HG03521 (cell line): ENCODE data around the gene UBE2L3.
"Not testable (repeated sequence)": the region's sequence is repeated elsewhere in the genome, so short reads cannot be mapped to it uniquely, and the experiment has no call there.

Source experiments
- ATAC-seq: cut with Tn5 transposase; IDR thresholded peaks from one replicate; pipeline ENCODE4 v1.9.1; 2021; ENCODE audit warnings: mild to moderate bottlenecking, moderate library complexity; ENCODE audit not compliant: unreplicated experiment

UBE2L3 gene

DNA sequence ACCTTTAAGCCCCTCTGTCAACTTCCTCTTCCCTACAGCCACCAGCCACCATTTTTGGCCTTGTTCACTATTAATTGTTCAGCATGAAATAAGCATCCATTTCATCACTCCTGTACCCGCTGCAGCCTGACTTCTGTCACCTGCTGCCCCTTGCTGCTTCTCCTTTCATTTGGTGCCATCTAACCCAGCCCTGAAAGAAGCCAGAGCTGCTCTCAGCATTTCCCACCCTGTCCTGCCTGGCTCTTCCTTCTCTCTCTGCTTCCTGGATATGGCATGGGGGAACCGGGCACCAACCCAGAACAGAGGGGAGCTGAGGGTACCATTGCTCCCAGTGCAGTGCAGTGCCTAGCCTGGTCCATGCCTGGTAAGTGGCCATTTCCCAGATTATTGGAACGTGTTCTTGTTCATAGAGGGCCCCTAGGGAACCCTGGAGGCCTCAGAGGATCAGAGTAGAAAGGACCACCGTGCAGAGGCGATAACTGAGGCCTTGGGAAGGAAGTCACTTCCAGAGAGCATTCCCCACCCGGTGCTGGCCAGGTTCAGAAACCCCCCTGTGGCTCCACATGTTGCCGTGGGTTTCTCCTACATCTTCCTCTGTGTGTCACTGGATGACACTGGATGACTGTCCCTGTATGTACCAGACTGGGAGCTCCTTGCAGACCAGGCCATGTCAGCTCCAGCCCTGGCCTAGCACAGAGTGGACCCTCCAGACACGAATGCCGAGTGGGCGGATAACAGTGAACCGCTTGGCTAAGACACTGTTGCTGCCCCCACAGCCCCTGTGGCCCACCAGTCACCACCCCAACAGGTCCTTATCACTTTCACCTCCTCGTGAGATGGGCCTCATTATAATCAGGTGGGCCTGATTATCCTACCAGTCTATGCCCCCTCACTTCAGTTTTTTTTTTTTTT is 57.6 kb downstream of the UBE2L3 start:
- ATAC-seq: no peak

DNA sequence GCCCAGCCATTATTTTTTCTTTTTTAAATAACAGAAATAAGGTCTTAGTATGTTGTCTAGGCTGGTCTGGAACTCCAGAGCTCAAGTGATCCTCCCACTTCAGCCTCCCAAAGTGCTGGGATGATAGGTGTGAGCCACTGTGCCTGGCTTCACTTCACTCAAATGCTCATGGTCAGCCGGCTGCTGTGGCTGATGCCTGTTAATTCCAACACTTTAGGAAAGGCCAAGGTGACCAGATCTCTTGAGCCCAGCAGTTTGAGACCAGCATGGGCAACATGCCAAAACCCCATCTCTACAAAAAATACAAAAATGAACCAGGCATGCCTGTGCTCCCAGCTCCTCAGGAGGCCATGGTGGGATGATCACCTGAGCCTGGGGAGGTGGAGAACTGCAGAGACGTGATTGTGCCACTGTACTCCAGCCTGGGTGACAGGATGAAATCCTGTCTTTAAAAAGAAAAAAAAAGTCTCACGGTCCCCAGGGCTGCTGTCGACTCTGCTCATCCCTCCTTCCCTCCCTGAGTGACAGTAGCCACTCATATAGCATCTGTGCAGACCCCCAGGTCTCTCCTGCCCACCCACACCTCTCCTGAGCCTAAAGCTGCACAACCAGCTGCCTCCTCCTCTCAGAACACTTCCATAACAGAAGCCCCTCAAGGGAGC is 58.7 kb downstream of the UBE2L3 start:
- no peak for ATAC-seq

DNA sequence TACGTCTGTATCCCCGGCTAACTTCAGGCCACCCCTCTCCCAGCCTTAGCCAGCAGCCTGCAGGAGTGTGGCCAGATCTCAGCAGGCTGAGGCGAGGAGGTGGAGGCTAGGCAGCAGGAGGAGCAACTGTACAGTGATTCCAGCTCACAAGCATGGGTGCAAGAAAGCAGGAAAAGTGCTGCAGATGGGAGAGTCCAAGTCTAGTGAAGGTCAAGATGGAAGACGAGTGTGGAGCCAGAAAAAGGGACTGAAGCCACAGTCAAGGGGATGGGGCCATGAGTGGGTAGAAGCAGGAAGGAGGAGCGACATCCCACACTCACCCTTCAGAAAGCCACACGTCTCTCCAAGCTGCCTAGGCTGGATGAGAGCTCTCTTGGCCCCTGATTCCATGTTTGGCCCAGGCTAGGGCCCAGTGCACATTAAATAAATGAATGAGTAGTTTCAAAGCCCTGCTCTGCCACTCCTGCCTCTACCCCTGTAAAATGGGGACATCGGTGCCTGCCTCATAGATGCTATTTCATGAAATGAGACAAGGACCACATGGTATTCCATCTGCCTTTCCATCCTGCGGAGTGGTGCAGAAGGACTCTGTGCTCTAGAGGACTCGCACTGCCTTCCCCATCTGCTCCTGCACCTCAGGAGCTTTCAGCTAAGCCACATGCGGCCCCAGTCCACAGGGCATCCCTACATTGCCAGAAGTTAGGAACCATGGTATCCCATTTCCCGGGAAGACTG is 59.4 kb downstream of the UBE2L3 start:
- ATAC-seq: no peak

DNA sequence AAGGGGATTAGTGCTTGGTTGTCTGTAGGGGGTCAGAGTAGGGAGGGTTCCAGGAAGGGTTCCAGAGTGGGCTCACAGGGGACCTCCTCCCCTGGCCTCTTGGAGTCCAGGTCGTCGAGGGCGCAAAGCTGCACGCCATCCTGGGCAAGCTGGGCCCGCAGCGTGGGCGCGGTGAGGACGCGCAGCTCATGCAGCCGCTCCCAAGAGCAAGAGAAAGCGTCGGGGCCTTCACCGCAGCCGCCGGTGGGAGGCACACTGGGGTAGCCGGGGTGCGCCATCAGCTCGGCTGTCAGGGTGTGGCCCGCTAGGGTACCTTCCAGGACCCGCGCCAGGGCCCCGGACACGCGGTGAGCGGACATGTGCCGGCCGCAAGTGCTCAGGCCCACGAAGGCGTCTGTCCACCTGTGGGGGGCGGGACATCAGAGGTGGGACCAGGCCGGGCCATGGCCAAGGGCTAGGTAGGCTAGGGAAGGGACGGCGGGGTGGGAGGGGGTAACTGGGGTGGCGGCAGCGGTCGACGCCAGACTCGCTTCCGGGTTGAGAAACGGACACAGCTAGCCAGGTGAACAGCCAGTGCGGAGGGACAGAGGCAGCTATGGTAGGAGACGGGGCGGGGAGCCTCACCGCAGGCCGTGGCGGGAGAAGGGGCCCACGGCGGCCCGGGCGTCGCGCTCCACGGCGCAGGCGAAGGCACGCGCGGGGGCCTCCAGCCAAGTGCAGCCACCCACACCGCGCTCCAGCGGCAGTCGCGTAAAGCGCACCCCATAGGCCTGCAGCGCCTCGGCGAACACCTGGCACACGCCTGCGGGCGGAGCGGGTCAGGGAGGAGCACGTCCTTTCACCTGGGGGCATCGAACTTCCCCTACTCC is 61.1 kb downstream of the UBE2L3 start:
- ATAC-seq: peak; percentile 11

DNA sequence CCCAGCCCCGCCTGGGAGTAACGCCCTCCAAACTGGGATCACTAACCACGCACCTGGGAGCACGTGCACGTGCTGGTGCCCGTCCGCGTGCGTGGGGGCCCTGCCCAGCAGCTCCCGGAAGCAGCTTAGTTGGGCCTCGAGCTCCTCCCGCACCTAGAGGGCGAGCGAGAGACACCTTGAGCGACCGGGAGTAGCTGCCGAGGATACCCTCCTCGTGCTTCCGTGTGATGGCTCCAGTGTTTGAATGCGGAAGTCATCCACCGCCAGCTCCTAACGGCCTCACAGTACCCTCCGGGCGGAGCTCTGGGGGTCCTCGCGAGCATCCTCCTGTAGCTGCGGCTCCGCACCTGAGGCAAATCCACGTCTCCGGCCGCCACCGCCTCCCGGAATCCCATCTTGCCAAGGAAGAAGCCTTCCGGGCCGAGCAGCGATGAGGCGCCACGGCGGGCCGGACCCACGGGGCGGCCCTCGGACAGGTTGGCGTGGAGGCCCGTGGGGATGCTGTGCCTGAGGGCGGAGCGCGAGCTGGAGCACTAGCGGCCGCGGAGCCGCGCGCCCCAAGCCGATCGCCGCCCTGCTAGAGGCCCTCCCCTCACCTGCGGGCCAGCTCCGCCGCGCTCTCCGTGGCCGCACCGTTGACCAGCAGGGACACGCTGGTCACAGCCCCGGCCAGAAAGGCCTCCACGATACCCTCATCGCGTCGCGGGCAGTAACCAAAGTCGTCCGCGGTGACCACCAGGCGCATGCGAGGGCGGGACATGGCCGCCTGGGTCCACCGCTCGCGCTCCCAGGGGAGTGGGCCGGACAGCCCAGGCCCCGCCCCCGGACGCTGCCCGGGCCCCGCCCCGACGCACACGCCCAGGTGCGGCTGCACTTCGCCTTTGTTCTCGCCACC is 62.0 kb downstream of the UBE2L3 start, which contains the start of gene YDJC:
Gene YDJC (minus strand): TSS at position 768 of the 895 bp plus-strand sequence. CDS start 8 bp downstream, at position 760.
- peak; percentile 73 for ATAC-seq

DNA sequence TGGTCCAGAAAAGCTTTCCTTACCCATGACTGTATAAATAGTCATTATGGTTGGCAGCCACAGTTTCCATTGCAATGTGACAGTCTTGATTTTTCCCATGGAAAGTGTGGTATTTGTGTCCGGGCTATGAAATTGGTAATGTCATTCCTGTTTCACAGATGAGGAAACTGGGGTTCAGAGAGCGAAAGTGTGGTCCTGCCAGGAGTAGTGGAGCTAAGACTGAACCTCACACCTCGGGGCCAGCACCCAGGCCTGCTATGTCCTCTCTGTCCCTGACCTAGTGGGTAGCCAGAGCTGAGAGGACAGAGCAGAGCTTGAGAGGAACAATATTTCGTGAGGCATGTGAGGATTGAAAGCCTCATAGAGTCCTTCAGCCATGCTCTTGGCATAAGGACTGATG is 63.5 kb downstream of the UBE2L3 start:
- no peak for ATAC-seq

DNA sequence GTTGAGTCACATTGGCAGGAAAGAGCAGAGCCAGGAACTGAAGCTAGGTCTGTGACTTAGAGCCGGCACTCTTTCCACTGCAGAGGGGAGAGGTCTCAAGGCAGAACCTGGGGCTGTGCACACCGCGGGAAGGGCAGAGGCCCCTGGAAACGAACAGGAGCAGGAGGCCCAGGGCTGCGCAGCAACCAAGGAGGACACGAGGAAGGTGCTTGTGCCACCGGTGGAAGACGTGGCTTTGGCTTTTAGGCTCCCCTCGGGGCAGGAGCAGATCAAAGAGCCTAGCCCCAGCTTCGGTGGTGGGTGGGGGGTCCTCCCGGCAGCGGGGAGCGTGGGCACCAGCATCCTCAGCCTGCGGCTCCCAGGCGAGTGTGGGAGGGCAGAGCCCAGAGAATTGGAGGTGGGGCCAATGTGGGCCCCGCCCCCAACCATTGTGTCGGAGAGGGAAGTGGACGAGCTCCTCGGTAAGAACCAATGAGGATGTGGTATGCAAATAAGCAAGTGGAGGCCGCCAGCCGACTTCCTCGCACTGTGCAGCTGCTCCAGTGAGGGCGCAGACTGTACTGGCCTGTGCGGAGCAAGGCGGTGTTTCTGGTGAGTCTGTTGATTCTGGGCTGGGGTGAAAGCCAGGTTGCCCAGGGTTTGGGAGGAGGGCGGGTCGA is 64.9 kb downstream of the UBE2L3 start, which contains the start of gene CCDC116:
Gene CCDC116 (plus strand): TSS at position 524 of the 659 bp plus-strand sequence. CDS start 422 bp downstream, outside the sequence.
- ATAC-seq: no peak

DNA sequence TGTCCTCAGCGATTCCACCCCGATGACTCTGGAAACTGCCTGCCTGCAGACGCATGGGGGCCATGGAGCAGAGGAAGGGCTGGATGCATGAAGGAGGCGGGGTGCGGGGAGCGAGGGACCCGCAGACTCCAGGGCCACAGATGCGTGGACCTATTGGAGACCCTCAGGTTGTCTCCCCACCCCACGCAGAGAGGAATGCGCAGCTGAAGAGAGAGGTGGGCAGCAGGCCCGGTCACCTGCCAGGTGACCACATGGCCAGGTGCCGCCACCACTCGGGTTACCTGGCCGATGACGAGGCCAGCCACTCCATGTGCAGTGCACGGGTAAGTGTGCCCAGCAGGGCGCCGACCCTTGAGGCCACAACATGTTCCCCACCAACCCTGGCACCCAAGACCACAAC is 65.4 kb downstream of the UBE2L3 start:
- no peak for ATAC-seq

DNA sequence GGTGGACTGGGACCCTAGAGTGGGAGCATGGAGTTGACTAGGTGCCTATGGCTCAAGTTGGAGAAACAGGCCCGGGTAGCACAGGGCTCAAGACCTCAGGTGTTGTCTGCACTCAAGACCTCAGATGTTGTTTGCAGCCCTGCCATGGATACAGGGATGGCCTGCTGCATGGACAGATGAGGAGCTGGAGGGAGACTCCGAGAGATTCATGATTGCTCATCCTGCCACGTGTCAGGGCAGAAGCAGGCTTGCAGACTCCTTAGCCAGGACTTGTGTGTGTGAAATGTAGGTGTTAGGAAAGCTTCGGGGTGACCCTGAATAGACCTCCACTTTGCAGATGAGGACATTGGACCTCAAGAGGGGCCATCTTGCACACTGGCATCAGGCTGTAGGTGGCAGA is 66.0 kb downstream of the UBE2L3 start:
- no peak for ATAC-seq

DNA sequence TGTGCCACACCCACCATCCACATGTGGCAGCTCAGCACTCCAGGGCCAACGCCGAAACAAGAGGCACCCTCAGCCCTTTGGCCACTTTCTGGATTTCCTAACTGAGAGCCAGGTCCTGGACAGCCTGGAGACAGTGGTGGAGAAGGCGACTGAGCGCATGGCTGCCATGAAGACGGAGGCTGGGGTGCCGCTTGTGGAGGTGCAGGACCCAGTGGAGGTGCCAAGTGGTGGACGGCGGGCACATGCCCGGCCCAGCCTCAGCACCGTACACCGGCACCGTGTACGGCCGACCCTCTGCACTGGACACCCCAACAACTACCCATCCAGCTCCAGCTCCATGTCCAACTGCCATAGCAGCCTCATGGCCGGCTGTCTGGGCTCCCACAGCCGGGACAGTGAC is 66.6 kb downstream of the UBE2L3 start:
- no peak for ATAC-seq

DNA sequence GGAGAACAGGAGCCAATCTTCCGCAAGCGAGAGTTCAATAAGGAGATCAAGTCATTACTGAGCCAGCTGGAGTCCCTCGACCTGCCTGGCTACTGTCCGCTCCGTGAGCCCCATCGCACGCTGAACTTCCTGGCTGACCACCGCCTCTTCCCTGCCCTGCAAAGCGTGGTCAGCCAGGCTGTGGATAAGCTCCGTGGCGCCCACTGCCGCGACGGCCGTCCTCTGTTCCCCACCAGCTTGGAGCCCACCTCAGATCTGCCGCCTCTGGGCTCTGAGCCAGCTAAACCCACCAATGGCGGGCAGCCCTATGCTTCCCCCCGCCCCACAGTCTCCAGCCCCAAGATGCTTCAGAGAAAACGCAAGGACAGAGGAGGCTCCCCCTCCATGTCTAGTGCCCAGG is 67.3 kb downstream of the UBE2L3 start:
- ATAC-seq: no peak

DNA sequence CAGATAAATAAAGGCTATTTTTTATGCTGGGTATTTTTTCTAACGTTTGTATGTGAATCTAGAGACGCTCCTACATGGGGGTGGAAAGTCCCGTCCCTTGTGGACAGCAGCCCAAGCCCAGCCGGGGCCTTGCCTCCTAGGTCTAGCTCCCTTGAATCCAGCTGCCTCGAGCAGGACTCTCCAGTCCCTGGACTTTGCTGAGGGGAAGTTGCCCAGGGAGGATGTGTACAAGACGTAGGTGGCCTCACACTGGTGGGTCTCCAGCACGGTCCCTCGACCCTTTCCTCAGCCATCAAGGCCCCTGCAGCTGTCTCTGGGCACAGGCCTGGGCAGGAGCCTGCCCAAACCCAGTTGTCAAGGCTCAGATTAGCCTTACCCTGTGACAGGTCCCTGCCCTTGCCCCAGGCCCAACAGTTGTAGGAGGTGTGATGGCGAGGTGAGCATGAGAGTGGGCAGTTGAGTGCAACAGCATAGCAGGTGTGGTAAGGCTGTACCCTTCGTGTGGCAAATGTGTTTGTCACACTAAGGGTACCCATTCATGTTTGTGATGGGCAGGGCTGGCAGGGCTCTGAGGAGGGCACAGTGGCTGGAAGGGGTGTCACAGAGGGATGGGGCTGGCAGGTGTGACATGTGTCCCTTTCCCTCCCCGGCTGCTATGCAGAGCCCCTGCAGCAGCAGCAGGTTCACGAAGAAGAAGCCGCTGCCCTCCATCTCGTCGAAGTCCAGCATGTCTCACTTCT is 68.4 kb downstream of the UBE2L3 start:
- no peak for ATAC-seq

DNA sequence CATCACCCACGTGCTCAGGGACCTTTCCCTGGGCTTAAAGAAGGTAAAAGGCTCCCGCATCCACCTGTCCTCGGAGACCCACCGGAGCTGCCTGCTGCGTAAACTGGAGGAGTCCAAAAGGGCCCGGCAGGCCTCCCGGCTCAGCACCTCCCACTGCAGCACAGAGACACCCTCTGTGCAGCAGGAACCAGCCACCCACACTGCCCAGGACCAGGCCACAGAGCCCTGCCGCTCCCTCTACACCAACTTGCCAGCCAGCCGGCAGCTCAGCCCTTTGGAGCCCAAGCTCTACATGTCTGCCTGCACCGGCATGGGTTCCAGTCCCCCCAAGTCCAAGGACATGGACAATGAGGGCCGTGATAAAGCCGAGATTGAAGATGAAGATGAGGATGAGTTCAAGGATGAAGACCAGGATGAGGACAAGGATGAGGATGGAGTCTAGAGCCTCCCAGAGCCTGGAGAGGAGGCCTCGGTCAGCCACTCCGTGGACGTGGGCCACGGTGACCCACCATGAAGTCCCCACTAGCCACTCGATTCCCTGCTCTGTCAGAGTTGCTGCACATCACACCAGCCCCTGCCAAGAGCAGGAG is 69.2 kb downstream of the UBE2L3 start:
- ATAC-seq: no peak

DNA sequence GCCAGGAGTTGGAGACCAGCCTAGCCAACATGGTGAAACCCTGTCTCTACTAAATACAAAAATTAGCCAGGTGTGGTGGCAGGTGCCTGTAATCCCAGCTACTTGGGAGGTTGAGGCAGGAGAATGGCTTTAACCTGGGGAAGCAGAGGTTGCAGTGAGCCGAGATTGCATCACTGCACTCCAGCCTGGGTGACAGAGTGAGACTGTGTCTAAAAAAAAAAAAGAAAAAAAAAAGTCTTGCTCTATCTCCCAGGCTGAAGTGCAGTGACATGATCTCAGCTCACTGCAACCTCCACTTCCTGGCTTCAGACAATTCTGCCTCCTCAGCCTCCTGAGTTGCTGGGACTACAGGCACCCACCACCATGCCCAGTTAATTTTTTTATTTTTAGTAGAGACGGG is 69.9 kb downstream of the UBE2L3 start:
- not testable (repeated sequence) for ATAC-seq

DNA sequence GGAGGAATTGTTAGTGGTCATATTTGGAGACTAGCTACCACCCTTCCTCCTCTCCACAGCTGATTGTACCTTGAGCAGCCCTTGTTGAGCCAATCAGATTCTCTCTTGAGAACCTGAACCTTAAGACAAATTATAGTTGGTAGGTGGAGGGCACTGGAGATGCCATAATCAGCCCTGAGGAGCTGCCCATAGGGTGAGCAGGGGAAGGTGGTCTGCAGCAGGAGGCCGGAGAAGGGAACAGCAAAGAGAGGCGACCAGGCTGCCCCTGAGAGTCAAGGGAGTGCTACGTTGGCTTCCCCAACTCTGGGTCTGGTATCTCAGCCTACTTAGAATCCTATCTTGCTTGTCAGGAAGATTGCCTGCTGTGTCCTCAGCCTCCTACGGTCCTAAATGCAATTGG is 71.8 kb downstream of the UBE2L3 start:
- no peak for ATAC-seq

DNA sequence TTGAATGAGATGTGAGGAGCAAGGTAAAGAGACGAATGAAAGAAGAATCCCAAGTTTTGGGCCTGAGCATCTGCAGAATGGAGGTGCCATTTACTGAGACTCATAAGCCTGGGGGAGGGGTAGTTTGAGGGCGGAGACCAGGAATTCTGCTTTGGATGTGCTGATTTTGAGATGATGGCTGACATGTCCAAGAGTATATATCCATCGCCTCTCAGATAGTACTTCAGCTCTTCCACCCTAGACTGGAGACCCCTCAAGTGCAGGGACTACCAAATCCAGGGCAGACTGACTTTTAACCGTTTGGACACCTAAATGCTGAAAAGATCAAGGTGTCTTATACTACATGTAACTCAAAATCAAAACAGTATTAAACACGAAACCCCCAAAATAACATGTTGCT is 73.3 kb downstream of the UBE2L3 start:
- ATAC-seq: no peak

DNA sequence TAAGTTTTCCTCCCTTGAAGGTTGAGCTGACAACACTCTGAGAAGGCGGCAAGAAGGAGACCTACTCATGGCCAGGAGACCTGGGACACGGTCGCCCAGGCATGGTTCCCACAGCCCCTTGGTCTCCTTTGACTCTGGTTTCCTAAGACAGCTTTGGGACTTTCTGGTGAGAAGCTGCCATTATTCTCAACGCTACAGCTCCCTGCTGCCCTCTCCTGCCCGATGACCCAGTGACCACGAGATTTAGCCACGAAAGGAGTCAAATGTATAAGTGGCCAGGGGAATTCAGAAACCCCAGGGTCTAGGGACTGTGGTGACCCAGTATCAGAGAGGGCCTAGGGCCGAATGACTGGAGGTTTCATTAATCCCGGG is 73.9 kb downstream of the UBE2L3 start:
- no peak for ATAC-seq
